Vagina (tissue), 2 donors: ENCODE data around the gene ACSM3. TPM values are rescaled to one million over a fixed set of nuclear protein-coding genes. Genes with fewer than 3 reads are reported as not detected.

Source experiments
- DNase-seq, 2 donors: peaks; one replicate each; pipeline ENCODE4 v3.0.0-alpha.2; 2017; ENCODE audit errors: extremely low spot score in 2 of 2
- H3K27ac ChIP-seq: fragments of 200-600 bp; sonication (generic); one replicate; pipeline ENCODE4 v1.5.1; 2019
- H3K27me3 ChIP-seq: fragments of 200-600 bp; sonication (generic); one replicate; pipeline ENCODE4 v1.5.1; 2019
- H3K36me3 ChIP-seq, 2 donors: fragments of 200-600 bp; sonication (generic); one replicate each; pipeline ENCODE4 v1.5.1; 2017 to 2019
- H3K4me1 ChIP-seq: fragments of 200-600 bp; sonication (generic); one replicate; pipeline ENCODE4 v1.5.1; 2019
- H3K4me3 ChIP-seq, 2 donors: fragments of 200-600 bp; sonication (generic); 1 replicate in 1 of 2; 2 replicates in 1 of 2; pipeline ENCODE4 v1.5.1; 2016 to 2019
- H3K9me3 ChIP-seq: fragments of 200-600 bp; sonication (generic); one replicate; pipeline ENCODE4 v1.5.1; 2019
- CTCF ChIP-seq, 3 experiments: fragments of 450-650 bp in 2 of 3; fragments of 200-600 bp in 1 of 3; sonication (generic) in 1 of 3; IDR thresholded peaks; one replicate each; pipeline ENCODE4 v1.5.1; 2017 to 2019; ENCODE audit warnings: antibody characterized with exemption in 3 of 3, mild to moderate bottlenecking in 2 of 3, moderate library complexity in 2 of 3
- POLR2A ChIP-seq, 2 donors: fragments of 450-650 bp; IDR thresholded peaks; one replicate each; pipeline ENCODE4 v1.6.1; 2017; ENCODE audit warnings: antibody characterized with exemption in 2 of 2, mild to moderate bottlenecking in 2 of 2, moderate library complexity in 2 of 2
- POLR2AphosphoS5 ChIP-seq, 2 donors: sonication (generic); formaldehyde crosslinking; IDR thresholded peaks; one replicate each; pipeline ENCODE4 v1.9.0; 2017; ENCODE audit warnings: antibody characterized with exemption in 2 of 2, mild to moderate bottlenecking in 2 of 2, low read depth in 1 of 2; ENCODE audit not compliant: insufficient read depth in 1 of 2
- intact Hi-C: fragments of 100-400 bp; cut with DNase I; formaldehyde crosslinking; loops from one replicate; pipeline ENCODE4 v1.15.1; 2023
- total RNA-seq: library from RNA; depleted of rRNA; stranded (reverse); fragments of >200 nt; gene quantifications from one replicate; pipeline ENCODE4 v1.2.3, GENCODE V29; 2016

Gene ACSM3
- total RNA-seq, 1 donor from 2014 or later, result 70.2 TPM

DNA sequence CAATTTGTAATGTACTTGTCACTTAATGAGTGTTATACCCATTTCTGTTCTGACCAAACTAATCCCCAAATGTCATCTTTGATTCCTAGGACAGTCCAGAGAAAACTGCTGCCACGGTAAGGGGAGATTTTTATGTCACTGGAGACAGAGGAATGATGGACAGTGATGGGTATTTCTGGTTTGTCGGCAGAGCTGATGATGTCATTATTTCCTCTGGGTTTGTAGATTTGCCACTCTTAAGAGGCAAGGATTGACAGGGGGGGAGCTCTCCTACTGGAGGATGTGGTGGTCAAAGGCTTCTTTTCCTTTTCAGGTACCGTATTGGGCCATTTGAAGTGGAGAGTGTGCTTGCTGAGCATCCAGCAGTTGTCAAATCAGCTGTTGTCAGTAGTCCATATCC is 34.7 kb upstream of the ACSM3 start:
- no peaks in the 10 kb centered on the region for H3K9me3 ChIP-seq
- no peak overlapping the region for H3K4me3 ChIP-seq
- H3K4me1 ChIP-seq, result no peaks in the 10 kb centered on the region
- H3K27me3 ChIP-seq, result no peaks in the 10 kb centered on the region
- H3K27ac ChIP-seq, result no peak overlapping the region
- TF ChIP-seq CTCF (IDR thresholded peaks at IDR 0.05) (no peak), POLR2AphosphoS5 (IDR thresholded peaks at IDR 0.05; ENCODE audit: insufficient read depth in 1 of 2, low read depth in 1 of 2) (no peak), POLR2A (IDR thresholded peaks at IDR 0.05) (no peak)
- H3K36me3 ChIP-seq, result peaks cover 0 to 3% of the 10 kb centered on the region in 2 donors
- DNase-seq, result no peak
- intact Hi-C loops, result no loop called here

- TF ChIP-seq CTCF (IDR thresholded peaks at IDR 0.05) (no peak), POLR2A (IDR thresholded peaks at IDR 0.05) (no peak), POLR2AphosphoS5 (IDR thresholded peaks at IDR 0.05; ENCODE audit: insufficient read depth in 1 of 2, low read depth in 1 of 2) (no peak)
- no peak overlapping the region for H3K27ac ChIP-seq
- no peak overlapping the region for H3K4me3 ChIP-seq
- H3K36me3 ChIP-seq, result peaks cover 0 to 38% of the 10 kb centered on the region in 2 donors
- peaks cover 11% of the 10 kb centered on the region for H3K4me1 ChIP-seq
- H3K27me3 ChIP-seq, result no peaks in the 10 kb centered on the region
- DNase-seq, result no peak
- no peaks in the 10 kb centered on the region for H3K9me3 ChIP-seq
- intact Hi-C loops, result no loop called here
Measured at GRCh38 chr16:20734056-20734455, 29.8 kb upstream of the ACSM3 start.

- no peaks in the 10 kb centered on the region for H3K9me3 ChIP-seq
- DNase-seq, result no peak
- no peak for TF ChIP-seq CTCF (IDR thresholded peaks at IDR 0.05)
- no peak for TF ChIP-seq POLR2AphosphoS5 (IDR thresholded peaks at IDR 0.05; ENCODE audit: insufficient read depth in 1 of 2, low read depth in 1 of 2)
- H3K4me1 ChIP-seq, result peaks cover 18% of the 10 kb centered on the region
- peaks cover 0 to 38% of the 10 kb centered on the region in 2 donors for H3K36me3 ChIP-seq
- H3K27ac ChIP-seq, result no peak overlapping the region
- no peaks in the 10 kb centered on the region for H3K27me3 ChIP-seq
- intact Hi-C loops, result no loop called here
- H3K4me3 ChIP-seq, result no peak overlapping the region
Measured at GRCh38 chr16:20734782-20735181, 29.0 kb upstream of the ACSM3 start.

GRCh38 chr16:20735490-20735889 is 28.3 kb upstream of the ACSM3 start:
- intact Hi-C loops, result no loop called here
- DNase-seq, result no peak
- H3K27me3 ChIP-seq, result no peaks in the 10 kb centered on the region
- H3K4me1 ChIP-seq, result peaks cover 25% of the 10 kb centered on the region
- H3K27ac ChIP-seq, result no peak overlapping the region
- no peaks in the 10 kb centered on the region for H3K9me3 ChIP-seq
- H3K4me3 ChIP-seq, result no peak overlapping the region
- peaks cover 0 to 38% of the 10 kb centered on the region in 2 donors for H3K36me3 ChIP-seq
- no peak for TF ChIP-seq CTCF (IDR thresholded peaks at IDR 0.05)
- TF ChIP-seq POLR2AphosphoS5 (IDR thresholded peaks at IDR 0.05; ENCODE audit: insufficient read depth in 1 of 2, low read depth in 1 of 2), result no peak
- no peak for TF ChIP-seq POLR2A (IDR thresholded peaks at IDR 0.05)

DNA sequence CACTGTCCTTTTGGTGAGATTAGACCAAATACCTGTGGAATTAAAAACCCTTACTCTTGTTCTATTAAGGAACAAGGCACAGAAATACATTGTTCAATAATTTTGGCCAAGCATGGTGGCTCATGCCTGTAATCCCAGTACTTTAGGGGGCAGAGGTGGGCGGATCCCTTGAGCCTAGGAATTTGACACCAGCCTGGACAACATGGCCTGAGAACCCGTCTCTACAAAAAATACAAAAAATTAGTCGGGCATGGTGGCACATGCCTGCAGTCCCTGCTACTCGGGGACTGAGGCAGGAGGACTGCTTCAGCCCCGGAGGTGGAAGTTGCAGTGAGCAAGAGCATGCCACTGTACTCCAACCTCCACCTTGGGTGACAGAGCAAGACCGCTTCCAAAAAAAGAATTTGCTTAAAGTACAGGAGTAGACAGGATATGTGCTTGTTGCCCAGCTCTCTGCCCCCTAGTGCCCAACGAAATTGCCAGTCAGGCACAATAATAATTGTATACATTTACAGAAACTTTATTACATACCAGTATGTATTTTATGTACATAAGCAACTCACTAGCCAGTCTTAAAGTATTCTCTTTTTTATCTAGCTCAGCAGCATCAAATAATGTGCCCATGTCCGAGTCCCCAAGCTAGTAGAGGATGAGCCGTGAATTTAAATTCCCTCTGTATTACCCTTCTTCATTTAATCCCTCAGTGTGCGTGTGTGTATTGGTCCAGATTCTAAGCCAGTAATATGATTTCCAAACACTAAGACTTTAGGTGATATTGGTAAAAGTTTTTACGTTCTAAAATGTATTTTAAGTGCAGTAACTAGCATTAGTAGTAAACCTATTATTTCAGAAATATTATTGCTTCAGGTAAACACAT is 23.6 kb upstream of the ACSM3 start:
- peak overlapping the region; percentile 99 for H3K27ac ChIP-seq
- DNase-seq, result no peak
- H3K4me1 ChIP-seq, result peaks cover 30% of the 10 kb centered on the region
- intact Hi-C loops, result no loop called here
- no peaks in the 10 kb centered on the region for H3K27me3 ChIP-seq
- peaks cover 0 to 35% of the 10 kb centered on the region in 2 donors for H3K36me3 ChIP-seq
- TF ChIP-seq POLR2AphosphoS5 (IDR thresholded peaks at IDR 0.05; ENCODE audit: insufficient read depth in 1 of 2, low read depth in 1 of 2), result no peak
- no peak for TF ChIP-seq CTCF (IDR thresholded peaks at IDR 0.05)
- no peak for TF ChIP-seq POLR2A (IDR thresholded peaks at IDR 0.05)
- H3K4me3 ChIP-seq, result peak overlapping the region; percentile 83 to 99
- H3K9me3 ChIP-seq, result no peaks in the 10 kb centered on the region
